ENCODE results near the gene NTF3.

NTF3 gene

DNA sequence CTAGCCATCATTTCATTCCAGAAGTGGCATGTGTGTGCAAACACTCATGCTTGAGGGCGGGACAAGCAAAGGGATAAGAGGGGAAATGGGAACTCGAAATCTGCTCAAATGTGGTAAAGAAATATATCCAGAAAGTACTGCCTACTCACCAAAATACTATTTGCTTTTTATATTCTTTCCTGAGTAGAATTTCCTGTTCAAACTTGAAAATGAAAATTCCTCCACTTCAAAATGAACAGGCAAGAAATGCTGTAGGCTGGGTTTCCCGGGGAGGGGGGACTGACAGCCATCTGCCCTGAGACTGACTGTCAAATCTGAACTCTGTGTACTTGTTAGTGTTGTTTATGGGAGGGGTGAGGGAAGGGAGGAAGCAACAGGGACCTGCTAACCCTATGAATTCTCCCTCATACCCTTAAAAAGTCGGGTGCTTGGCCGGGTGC lies 34.6 kb downstream of the NTF3 start:
- H3K4me3 ChIP-seq (ENCODE audit: low read length) = no peak overlapping the region
- TF ChIP-seq, protein P1, sequence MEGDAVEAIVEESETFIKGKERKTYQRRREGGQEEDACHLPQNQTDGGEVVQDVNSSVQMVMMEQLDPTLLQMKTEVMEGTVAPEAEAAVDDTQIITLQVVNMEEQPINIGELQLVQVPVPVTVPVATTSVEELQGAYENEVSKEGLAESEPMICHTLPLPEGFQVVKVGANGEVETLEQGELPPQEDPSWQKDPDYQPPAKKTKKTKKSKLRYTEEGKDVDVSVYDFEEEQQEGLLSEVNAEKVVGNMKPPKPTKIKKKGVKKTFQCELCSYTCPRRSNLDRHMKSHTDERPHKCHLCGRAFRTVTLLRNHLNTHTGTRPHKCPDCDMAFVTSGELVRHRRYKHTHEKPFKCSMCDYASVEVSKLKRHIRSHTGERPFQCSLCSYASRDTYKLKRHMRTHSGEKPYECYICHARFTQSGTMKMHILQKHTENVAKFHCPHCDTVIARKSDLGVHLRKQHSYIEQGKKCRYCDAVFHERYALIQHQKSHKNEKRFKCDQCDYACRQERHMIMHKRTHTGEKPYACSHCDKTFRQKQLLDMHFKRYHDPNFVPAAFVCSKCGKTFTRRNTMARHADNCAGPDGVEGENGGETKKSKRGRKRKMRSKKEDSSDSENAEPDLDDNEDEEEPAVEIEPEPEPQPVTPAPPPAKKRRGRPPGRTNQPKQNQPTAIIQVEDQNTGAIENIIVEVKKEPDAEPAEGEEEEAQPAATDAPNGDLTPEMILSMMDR (conservative IDR thresholded peaks at IDR 0.05; ENCODE audit: low read depth, low read length) = no peak
- no peak for DNase-seq (ENCODE audit: low read depth)

DNA sequence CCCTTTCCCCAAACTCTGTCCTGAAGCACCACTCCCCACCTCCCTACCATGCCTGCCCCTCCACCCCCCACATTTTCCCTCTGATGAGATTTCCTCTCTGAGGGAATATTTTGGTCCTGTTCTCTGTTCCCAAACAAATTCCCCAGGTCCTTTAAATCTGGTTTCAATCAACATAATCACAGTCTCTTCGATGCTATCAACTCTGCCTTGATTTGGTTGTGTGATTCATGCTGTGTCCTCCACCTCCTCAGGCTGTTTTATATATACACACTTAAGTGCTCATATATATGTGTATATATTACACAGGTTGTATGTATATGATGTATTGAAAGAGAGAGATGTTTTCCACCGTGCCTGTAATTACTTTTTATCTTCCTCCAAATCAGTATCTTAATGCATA lies 36.0 kb downstream of the NTF3 start:
- TF ChIP-seq, protein P1 (conservative IDR thresholded peaks at IDR 0.05; ENCODE audit: low read depth, low read length) = no peak
- H3K4me3 ChIP-seq (ENCODE audit: low read length) = no peak overlapping the region
- DNase-seq (ENCODE audit: low read depth) = no peak

DNA sequence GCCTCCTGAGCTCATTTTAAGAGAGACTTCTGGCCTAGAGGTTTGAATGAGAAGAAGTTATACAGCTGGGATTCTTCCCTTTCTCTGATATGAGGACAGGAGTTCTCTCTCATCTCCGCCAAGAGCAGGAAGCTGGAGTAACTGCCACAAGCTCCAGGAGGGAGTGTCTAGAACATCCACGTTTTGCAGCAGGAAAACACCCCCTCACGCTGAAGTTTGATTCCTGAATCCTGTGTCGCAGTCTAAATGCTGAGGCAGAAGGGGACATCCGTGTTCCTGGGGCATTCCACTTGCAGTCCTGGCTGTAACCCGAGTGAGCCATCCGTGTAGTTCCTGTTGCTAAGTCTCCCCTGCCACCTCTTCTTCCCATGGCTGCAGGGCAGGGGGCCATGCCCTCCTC lies 38.3 kb downstream of the NTF3 start:
- TF ChIP-seq, protein P1 (conservative IDR thresholded peaks at IDR 0.05; ENCODE audit: low read depth, low read length) = no peak

DNA sequence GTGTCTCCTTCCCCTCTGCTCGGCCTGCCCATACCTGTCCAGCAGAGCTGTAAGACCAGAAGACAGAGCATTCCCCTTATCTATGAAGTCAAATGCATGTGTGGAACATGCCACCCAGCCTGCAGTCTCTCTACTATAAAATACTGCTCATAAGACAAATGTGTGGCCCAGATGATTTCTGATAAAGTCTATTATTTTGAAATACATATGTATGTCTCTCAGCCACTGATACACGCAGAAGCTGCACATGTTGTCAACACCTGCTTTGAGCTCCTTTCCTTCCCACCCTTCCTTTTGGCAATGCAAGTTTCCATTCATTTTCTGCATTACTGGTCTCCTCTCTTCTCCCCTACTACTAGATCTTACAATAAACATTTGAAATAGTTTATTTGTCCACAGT lies 38.8 kb downstream of the NTF3 start:
- H3K4me3 ChIP-seq (ENCODE audit: low read length) = no peak overlapping the region
- no peak for DNase-seq (ENCODE audit: low read depth)
- TF ChIP-seq, protein P1 (conservative IDR thresholded peaks at IDR 0.05; ENCODE audit: low read depth, low read length) = no peak

More for the DNA sequence above, 38.3 kb downstream of the NTF3 start:
- no peak overlapping the region for H3K4me3 ChIP-seq (ENCODE audit: low read length)
- DNase-seq (ENCODE audit: low read depth) = no peak

DNA sequence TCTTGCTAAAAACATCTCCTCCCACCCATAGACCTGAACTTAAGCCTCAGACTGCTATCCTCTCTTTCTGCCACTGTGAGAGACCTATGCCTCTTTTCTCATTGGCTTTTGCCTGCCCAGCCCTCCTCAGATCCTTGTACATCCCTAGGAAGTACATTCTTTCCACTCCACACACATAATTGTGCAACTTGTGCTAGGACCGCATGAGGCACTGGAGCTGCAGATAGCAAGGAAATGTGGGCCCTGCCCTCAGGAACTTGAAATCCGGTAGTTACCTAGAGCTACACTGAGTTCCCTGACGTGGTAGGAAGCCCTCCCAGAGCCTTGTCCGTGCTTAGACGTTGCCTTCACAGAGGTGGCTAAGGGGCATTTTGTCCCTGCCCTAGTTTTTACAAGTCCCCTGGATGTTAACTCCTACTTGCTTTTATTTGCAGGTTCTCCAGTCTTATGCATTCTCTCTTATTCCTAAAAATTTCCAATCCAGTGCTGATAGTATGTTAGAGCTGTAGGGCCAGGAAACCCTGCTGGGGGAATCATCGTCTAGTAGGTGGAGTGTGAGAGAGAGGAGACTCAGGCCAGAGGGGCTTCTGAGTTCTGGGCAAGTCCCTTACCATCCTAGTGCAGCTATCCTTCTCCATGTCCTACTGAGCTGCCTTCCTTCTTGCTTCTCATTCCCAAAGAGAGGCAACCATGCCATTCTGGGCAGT lies 41.3 kb downstream of the NTF3 start:
- no peak overlapping the region for H3K4me3 ChIP-seq (ENCODE audit: low read length)
- TF ChIP-seq, protein P1 (conservative IDR thresholded peaks at IDR 0.05; ENCODE audit: low read depth, low read length) = no peak
- no peak for DNase-seq (ENCODE audit: low read depth)

DNA sequence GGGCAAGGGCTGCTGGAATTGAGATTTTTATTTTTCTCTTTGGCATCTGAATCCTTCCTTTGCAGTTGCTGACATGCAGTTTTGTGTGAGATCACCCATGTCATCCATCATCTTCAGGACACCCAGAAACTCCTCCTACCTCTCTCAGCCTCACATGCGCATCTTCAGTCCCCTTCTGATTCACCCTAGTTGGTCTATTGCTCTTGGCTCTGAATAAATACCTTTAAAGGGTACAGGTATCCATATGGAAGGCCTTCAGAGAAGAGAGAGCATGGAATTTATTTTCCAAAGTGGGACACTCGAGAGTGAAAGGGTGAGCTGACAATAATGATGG lies 41.8 kb downstream of the NTF3 start:
- H3K4me3 ChIP-seq (ENCODE audit: low read length) = no peak overlapping the region
- TF ChIP-seq, protein P1 (conservative IDR thresholded peaks at IDR 0.05; ENCODE audit: low read depth, low read length) = no peak
- DNase-seq (ENCODE audit: low read depth) = no peak

DNA sequence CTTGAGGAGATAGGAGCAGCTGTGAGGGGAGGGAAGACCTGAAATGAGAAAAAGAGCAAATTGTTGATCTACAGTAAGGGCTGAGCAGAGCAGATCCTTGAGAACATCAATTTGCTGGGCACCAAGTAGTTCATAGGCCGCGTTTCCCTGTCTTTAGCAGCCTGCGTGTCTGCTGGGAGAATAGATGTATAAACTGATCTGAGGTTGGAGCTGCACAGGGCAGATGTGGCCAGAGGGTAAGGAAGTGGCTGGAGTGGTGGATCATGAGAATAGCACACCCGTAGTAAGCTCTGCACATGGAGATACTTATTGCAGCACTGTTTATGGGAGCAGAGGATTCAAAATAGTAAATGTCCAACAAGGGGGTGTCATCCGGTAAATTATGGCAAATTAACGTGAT lies 44.4 kb downstream of the NTF3 start:
- TF ChIP-seq, protein P1 (conservative IDR thresholded peaks at IDR 0.05; ENCODE audit: low read depth, low read length) = no peak
- no peak overlapping the region for H3K4me3 ChIP-seq (ENCODE audit: low read length)
- DNase-seq (ENCODE audit: low read depth) = no peak
